Vagina (tissue), 2 donors: ENCODE measurements around the gene ARHGAP42.

ENCODE experiments used
- POLR2A ChIP-seq, 2 donors: fragments of 450-650 bp; IDR thresholded peaks; one replicate each; pipeline ENCODE4 v1.6.1; 2017; ENCODE audit warnings: antibody characterized with exemption in 2 of 2, mild to moderate bottlenecking in 2 of 2, moderate library complexity in 2 of 2
- TF ChIP-seq, protein P1 (sequence below), 3 experiments: fragments of 450-650 bp in 2 of 3; fragments of 200-600 bp in 1 of 3; sonication (generic) in 1 of 3; IDR thresholded peaks; one replicate each; pipeline ENCODE4 v1.5.1; 2017 to 2019; ENCODE audit warnings: antibody characterized with exemption in 3 of 3, mild to moderate bottlenecking in 2 of 3, moderate library complexity in 2 of 3

DNA sequence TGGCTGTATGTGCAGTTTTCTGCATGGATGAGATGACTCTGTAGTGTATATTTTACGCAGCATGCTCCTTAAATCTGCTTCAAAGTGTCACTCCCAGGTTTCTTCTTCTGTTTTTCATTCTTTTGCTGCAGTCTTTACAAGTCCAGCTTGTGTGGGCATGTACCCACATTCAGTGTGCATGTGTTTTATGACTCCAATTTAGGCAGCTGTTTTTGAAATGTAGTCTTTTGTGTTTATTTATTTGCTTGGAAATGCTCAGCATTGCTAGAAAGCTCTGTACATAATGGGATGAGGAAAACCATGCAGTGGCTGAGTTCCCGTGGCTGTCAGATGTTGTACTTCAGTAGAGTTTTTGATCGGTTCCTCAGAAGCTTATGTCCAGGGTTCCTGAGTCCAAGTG, 138.5 kb downstream of the ARHGAP42 start:
- TF ChIP-seq, protein P1, sequence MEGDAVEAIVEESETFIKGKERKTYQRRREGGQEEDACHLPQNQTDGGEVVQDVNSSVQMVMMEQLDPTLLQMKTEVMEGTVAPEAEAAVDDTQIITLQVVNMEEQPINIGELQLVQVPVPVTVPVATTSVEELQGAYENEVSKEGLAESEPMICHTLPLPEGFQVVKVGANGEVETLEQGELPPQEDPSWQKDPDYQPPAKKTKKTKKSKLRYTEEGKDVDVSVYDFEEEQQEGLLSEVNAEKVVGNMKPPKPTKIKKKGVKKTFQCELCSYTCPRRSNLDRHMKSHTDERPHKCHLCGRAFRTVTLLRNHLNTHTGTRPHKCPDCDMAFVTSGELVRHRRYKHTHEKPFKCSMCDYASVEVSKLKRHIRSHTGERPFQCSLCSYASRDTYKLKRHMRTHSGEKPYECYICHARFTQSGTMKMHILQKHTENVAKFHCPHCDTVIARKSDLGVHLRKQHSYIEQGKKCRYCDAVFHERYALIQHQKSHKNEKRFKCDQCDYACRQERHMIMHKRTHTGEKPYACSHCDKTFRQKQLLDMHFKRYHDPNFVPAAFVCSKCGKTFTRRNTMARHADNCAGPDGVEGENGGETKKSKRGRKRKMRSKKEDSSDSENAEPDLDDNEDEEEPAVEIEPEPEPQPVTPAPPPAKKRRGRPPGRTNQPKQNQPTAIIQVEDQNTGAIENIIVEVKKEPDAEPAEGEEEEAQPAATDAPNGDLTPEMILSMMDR (IDR thresholded peaks at IDR 0.05): no peak
- no peak for TF ChIP-seq POLR2A (IDR thresholded peaks at IDR 0.05)
